Natural killer cell (primary cell): ENCODE measurements around the gene KCNA5. TPM values are rescaled to one million over a fixed set of nuclear protein-coding genes. Genes with fewer than 3 reads are reported as not detected.

Experiments
- ATAC-seq, 3 donors: fragments of 150-1000 bp in 2 of 3; fragments of 200-7000 bp in 1 of 3; cut with Tn5 transposase; 1 replicate in 1 of 3; 2 replicates in 2 of 3; pipeline ENCODE4 v1.10.0; 2021; ENCODE audit warnings: mild to moderate bottlenecking in 2 of 3, moderate library complexity in 2 of 3
- DNase-seq, 2 donors: peaks; one replicate each; pipeline versions ENCODE4 v3.0.0 to v3.0.0-alpha.2; 2013 to 2021; ENCODE audit warnings: mixed read lengths in 1 of 2
- H3K27ac ChIP-seq: one replicate; pipeline ENCODE4 v1.5.1; 2013; ENCODE audit warnings: mild to moderate bottlenecking, low read length
- H3K27me3 ChIP-seq: one replicate; pipeline ENCODE4 v1.6.1; 2013; ENCODE audit warnings: low read length; ENCODE audit not compliant: control insufficient read depth, insufficient read depth
- H3K36me3 ChIP-seq: one replicate; pipeline ENCODE4 v1.6.1; 2013; ENCODE audit warnings: low read length; ENCODE audit not compliant: control insufficient read depth, insufficient read depth
- H3K4me1 ChIP-seq: one replicate; pipeline ENCODE4 v1.6.1; 2013; ENCODE audit warnings: low read length; ENCODE audit not compliant: control insufficient read depth, insufficient read depth
- H3K4me3 ChIP-seq: one replicate; pipeline ENCODE4 v1.5.1; 2013; ENCODE audit warnings: low read length
- H3K9me3 ChIP-seq: one replicate; pipeline ENCODE4 v1.6.1; 2013; ENCODE audit warnings: low read length; ENCODE audit not compliant: control insufficient read depth, insufficient read depth
- H3K27ac Mint-ChIP-seq, 2 donors: one replicate each; pipeline ENCODE4 v1.8.0; 2022; ENCODE audit warnings: mild to moderate bottlenecking in 2 of 2, mixed read lengths in 2 of 2, moderate library complexity in 1 of 2
- H3K27me3 Mint-ChIP-seq, 2 donors: one replicate each; pipeline ENCODE4 v1.8.0; 2022; ENCODE audit warnings: low read depth in 2 of 2, mixed read lengths in 2 of 2
- H3K36me3 Mint-ChIP-seq: one replicate; pipeline ENCODE4 v1.8.0; 2022; ENCODE audit warnings: mixed read lengths
- H3K4me1 Mint-ChIP-seq, 2 donors: one replicate each; pipeline ENCODE4 v1.8.0; 2022; ENCODE audit warnings: mixed read lengths in 2 of 2
- H3K4me3 Mint-ChIP-seq: one replicate; pipeline ENCODE4 v1.8.0; 2022; ENCODE audit warnings: mild to moderate bottlenecking, moderate library complexity, mixed read lengths
- H3K9me3 Mint-ChIP-seq, 2 donors: one replicate each; pipeline ENCODE4 v1.8.0; 2022; ENCODE audit warnings: mixed read lengths in 2 of 2
- CTCF ChIP-seq: fragments of 200-600 bp; IDR thresholded peaks from one replicate; pipeline ENCODE4 v1.8.0; 2022; ENCODE audit warnings: antibody characterized with exemption
- WGBS: methylation state at CpG from one replicate; pipeline ENCODE4 v1.1.7; 2013; ENCODE audit warnings: missing lambda C conversion rate; ENCODE audit not compliant: insufficient coverage; 5-methylcytosine and 5-hydroxymethylcytosine counted together
- intact Hi-C: fragments of 100-400 bp; cut with micrococcal nuclease; formaldehyde crosslinking; loops from one replicate; pipeline ENCODE4 v1.14.2; 2022
- total RNA-seq, 4 donors: library from RNA; stranded (reverse); fragments of 120-200 nt in 1 of 4; gene quantifications; one replicate each; pipeline versions ENCODE4 v1.2.3 to v1.2.4, GENCODE V29; 2013 to 2022

KCNA5 gene
- total RNA-seq, 3 donors from 2014 or later (not counting 1 experiment from before 2014, with no cell fraction given), result 0.13 TPM; not detected in 2

- Mint-ChIP-seq H3K27ac (no peak overlapping the region), H3K4me3 (no peak overlapping the region)
- H3K4me1 ChIP-seq, result peaks cover 16% of the 10 kb centered on the region
Observed at GRCh38 chr12:5047729-5048128, 4.0 kb downstream of the KCNA5 start.

GRCh38 chr12:5050542-5050941 lies 6.9 kb downstream of the KCNA5 start:
- Histone ChIP-seq H3K4me1 (peaks cover 18% of the 10 kb centered on the region), H3K9me3 (no peaks in the 10 kb centered on the region), H3K27me3 (no peaks in the 10 kb centered on the region), H3K4me3 (no peak overlapping the region), H3K36me3 (no peaks in the 10 kb centered on the region), H3K27ac (no peak overlapping the region)
- Mint-ChIP-seq H3K9me3 (no peaks in the 10 kb centered on the region), H3K27me3 (peaks cover 6 to 25% of the 10 kb centered on the region in 2 donors), H3K4me3 (no peak overlapping the region), H3K27ac (no peak overlapping the region), H3K36me3 (no peaks in the 10 kb centered on the region), H3K4me1 (no peaks in the 10 kb centered on the region)
- intact Hi-C loops, result no loop called here
- WGBS, result 75% methylated on average over 2 of the region's 3 CpGs
- no peak for TF ChIP-seq CTCF
- ATAC-seq, result no peak
- no peak for DNase-seq

More at GRCh38 chr12:5047729-5048128, 4.0 kb downstream of the KCNA5 start:
- Histone ChIP-seq H3K27ac (no peak overlapping the region), H3K9me3 (no peaks in the 10 kb centered on the region), H3K36me3 (no peaks in the 10 kb centered on the region), H3K27me3 (no peaks in the 10 kb centered on the region), H3K4me3 (no peak overlapping the region)
- DNase-seq (no peak), ATAC-seq (no peak)
- Mint-ChIP-seq H3K9me3 (no peaks in the 10 kb centered on the region), H3K27me3 (peaks cover 12 to 27% of the 10 kb centered on the region in 2 donors), H3K36me3 (no peaks in the 10 kb centered on the region), H3K4me1 (no peaks in the 10 kb centered on the region)
- intact Hi-C loops, result no loop called here
- WGBS, result 79% methylated on average over 6 of the region's 6 CpGs
- no peak for TF ChIP-seq CTCF

GRCh38 chr12:5051334-5051733 lies 7.7 kb downstream of the KCNA5 start:
- TF ChIP-seq CTCF, result no peak
- peaks cover 6 to 20% of the 10 kb centered on the region in 2 donors for H3K27me3 Mint-ChIP-seq
- DNase-seq, result no peak
- H3K4me3 Mint-ChIP-seq, result no peak overlapping the region
- ATAC-seq, result no peak
- H3K36me3 Mint-ChIP-seq, result no peaks in the 10 kb centered on the region
- H3K4me1 ChIP-seq, result peaks cover 18% of the 10 kb centered on the region
- H3K27me3 ChIP-seq, result no peaks in the 10 kb centered on the region
- no peaks in the 10 kb centered on the region for H3K36me3 ChIP-seq
- no peaks in the 10 kb centered on the region for H3K9me3 Mint-ChIP-seq
- H3K4me1 Mint-ChIP-seq, result no peaks in the 10 kb centered on the region
- no peak overlapping the region for H3K27ac Mint-ChIP-seq
- H3K9me3 ChIP-seq, result no peaks in the 10 kb centered on the region
- WGBS, result 52% methylated on average over 2 of the region's 2 CpGs
- intact Hi-C loops, result no loop called here
- no peak overlapping the region for H3K4me3 ChIP-seq
- no peak overlapping the region for H3K27ac ChIP-seq

- DNase-seq, result no peak
- no peaks in the 10 kb centered on the region for H3K4me1 Mint-ChIP-seq
- H3K9me3 ChIP-seq, result no peaks in the 10 kb centered on the region
- WGBS, result 0% methylated on average over 1 of the region's 1 CpG
- H3K36me3 ChIP-seq, result no peaks in the 10 kb centered on the region
- no peak overlapping the region for H3K27ac Mint-ChIP-seq
- peaks cover 18% of the 10 kb centered on the region for H3K4me1 ChIP-seq
- TF ChIP-seq CTCF, result no peak
- no peak overlapping the region for H3K4me3 Mint-ChIP-seq
- H3K27ac ChIP-seq, result no peak overlapping the region
- no peak overlapping the region for H3K4me3 ChIP-seq
- H3K27me3 Mint-ChIP-seq, result peaks cover 6 to 20% of the 10 kb centered on the region in 2 donors
- no peaks in the 10 kb centered on the region for H3K36me3 Mint-ChIP-seq
- no peaks in the 10 kb centered on the region for H3K9me3 Mint-ChIP-seq
- intact Hi-C loops, result no loop called here
- no peak for ATAC-seq
- no peaks in the 10 kb centered on the region for H3K27me3 ChIP-seq
Observed at GRCh38 chr12:5051913-5052312, 8.2 kb downstream of the KCNA5 start.
